Fibroblast of skin of back (primary cell): ENCODE measurements around the gene TMEM30B.

Source experiments
- DNase-seq: peaks from one replicate; pipeline ENCODE4 v3.0.0-alpha.2; 2013

Gene TMEM30B

GRCh38 chr14:61298824-61299223 lies 17.7 kb upstream of the TMEM30B start:
- DNase-seq, result no peak

- DNase-seq, result no peak
Measured at GRCh38 chr14:61297581-61297980, 16.4 kb upstream of the TMEM30B start.

- peak; percentile 51 for DNase-seq
Measured at GRCh38 chr14:61296719-61297502, 15.8 kb upstream of the TMEM30B start.

- no peak for DNase-seq
Measured at GRCh38 chr14:61296151-61296550, 15.0 kb upstream of the TMEM30B start.

- DNase-seq, result no peak
Measured at GRCh38 chr14:61290701-61291100, 9.6 kb upstream of the TMEM30B start.

DNA sequence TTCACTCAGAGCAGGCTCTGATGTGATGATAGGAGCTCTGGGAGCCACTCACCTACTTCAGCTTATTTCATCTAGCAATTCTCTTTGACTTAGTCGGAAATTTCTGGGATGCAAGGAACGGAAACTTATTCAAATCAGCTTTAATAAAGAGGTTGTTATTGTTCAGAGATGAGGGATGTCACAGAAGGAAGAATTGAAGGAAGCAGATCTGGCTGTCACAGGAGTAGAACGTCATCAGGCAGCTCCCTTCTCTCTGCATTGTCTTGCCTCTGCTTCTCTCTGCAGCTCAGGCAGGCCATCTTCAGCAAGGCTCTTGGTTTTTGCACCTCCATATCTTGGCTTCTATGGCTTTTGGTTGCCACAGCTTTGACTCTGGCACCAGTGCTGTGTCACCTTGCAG lies 7.6 kb upstream of the TMEM30B start:
- DNase-seq, result no peak

GRCh38 chr14:61288228-61288627 lies 7.1 kb upstream of the TMEM30B start:
- DNase-seq, result no peak

DNA sequence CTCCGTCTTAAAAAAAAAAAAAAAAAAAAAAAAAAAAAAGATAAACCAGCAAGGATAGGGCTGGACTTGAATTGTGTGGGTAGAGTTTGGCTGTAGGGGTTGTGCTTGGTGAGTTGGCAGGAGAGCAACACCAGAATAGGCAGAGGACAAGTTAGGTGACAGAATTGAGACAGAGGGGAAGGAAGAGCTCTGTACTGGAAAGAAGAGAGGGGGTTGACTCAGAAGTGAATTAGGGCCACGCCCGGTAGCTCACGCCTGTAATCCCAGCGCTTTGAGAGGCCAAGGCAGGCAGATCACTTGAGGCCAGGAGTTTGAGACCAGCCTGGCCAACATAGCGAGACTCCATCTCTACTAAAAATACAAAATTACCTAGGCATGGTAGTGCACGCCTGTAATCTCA lies 6.1 kb upstream of the TMEM30B start:
- no peak for DNase-seq

DNA sequence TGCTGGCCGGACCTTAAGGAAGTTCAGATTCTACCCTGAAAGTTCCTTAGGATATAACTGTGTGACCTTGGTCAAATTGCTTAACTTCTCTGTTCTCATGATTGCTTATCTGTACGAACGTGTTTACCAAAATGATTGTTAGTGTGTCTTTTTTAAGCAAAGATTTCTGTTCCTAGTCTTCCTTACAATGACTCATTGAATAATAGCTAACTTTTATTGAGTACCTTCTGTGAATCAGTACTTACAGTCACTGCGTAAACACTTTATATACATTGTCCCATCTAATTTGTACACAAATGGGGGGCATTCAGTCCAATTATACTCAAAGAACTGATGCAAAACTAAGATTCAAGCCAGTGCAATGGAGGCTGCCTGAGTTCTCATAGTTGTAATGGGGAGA lies 4.2 kb upstream of the TMEM30B start:
- DNase-seq, result no peak

DNA sequence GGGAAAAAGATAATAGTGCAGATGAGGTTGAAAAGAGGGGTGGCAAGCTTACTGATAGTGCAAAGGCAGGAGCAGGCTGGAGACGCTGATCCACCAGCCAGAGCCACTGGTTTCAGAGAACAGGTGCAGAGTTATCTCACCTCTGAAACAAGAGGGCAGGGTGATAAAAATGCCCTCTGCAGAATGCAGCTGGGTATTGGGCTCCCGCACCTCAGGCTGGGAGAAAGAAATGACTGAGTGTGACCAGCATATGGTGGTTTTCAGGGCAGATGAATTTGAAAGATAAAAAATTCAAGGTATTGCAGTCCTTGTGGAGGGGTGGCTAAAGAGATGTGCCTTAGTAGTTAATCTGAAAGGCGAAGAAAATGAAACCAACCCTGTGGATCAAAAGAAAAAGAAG lies 2.9 kb upstream of the TMEM30B start:
- no peak for DNase-seq

DNA sequence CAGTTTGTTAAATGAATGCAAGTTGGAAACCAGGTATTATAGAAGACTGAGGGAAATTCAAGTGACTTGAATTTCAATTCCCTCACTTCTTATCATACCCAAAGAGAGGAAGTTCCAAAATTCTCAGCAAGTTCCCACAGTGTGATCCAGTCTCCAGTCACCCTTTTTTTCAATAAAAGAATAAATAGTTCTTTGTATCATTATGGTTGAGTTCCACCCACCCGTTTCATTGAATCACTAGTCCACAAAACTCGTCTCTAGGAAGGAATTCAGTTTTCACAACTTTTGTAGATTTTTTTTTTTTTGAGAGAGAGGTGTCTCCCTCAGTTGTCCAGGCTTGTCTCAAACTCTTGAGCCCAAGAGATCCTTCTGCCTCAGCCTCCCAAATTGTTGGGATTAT lies 1.6 kb upstream of the TMEM30B start:
- no peak for DNase-seq

GRCh38 chr14:61281948-61282275 lies 774 bp upstream of the TMEM30B start:
- peak; percentile 39 for DNase-seq

DNA sequence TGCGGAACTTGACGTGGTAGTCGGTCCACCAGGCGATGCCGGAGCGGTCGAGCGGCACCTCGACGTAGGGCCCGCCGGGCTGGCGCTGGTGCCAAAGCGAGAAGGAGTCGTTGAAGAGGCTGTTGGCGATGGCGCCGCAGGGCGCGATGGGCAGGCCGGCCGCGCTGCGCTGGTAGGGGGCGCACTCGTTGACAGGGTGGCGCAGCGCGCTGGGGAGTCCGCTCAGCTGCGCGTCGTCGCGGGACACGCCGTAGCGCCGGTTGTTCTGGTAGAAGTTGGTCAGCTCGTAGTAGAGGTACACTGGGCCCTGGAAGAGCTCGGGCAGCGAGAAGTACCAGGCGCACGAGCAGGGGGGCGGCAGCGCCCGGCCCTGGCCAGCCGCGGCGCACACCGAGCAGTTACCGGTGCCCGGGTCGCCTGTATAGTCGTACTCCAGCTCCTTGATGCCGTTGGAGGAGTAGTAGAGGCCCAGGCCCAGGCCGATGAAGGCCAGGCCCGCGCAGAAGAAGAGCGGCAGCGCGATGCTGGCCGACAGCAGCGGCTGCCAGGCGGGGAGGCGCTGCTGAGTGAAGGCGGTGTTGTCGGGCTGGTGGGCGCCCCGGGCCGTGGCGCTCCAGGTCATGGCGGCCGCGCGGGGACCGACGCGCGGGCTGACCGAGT lies 482 bp downstream of the TMEM30B start:
- DNase-seq, result peak; percentile 61

DNA sequence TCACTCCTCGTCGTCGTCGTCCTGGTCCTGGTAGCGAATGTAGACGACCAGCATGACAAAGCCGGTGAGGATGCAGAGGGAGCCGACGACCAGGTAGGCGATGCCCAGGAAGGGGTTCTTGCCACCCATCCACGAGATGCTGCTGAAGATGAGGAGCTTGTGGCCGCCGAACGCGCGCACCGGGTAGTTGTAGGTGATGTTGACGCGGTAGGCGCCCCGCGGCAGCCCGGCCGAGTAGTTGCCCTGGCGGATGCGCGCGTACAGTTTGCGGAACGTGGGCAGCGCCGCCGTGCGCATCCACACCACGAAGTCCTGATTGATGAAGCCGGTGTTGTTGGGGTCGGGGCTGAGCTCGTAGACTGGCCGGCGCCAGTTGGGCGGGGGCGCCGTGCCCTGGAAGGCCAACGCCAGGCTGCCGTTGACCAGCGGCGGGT lies 1.0 kb downstream of the TMEM30B start:
- no peak for DNase-seq

DNA sequence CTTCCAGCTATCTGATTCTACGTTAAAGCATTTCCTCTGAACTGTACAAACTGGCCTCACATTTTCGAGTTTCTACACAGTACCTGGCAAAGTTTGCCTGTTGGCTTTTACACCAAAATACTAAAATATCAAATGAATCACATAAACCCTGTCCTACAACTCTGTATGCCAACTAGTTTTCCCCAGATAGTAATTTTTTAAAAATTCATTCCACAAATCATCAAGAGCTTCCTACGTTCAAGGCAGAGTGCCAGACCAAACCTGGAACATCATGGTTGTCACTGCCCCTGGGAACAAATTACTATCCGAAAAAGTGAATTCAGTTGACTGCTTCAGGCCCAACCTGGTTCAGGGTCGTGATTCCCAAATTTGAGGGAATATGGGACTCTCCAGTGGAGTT lies 2.1 kb downstream of the TMEM30B start:
- no peak for DNase-seq

DNA sequence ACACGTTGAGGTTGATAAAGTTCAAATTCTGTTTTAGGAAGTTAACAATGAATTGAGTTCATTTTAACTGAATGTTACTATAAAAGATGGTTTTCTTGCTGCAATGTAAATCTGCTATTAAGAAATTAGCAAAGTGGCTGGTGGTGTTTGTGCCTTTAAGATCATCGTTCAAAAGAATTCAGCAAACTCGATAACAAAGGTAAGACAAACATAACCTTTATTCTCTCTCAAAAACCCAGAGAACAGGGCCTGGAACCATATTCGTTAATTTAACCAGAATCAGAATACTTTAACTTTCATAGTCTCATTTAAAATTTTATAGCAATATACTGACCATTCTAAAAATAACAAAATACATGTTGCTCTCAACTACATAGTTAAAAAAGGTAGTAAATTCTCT lies 3.4 kb downstream of the TMEM30B start:
- no peak for DNase-seq

DNA sequence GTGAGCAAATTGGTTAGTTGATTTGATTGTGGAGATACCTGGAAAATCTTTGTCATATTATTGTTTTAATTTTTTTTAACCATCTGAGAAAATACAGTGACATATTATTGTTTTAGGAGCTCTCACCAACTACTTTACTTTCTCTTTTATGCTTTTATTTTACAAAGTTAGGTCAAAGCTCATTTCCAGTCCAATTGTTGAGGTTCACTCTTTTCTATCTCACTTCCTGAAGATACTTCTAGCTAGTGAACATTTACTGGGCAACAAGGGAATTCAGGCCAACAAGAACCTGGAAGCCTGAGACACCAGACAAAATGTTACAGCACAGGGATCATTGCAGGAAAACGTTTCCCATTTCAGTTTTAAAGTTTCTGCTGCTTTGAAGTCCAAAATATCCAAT lies 3.9 kb downstream of the TMEM30B start:
- DNase-seq, result no peak

GRCh38 chr14:61271552-61271951 lies 9.6 kb downstream of the TMEM30B start:
- DNase-seq, result no peak

DNA sequence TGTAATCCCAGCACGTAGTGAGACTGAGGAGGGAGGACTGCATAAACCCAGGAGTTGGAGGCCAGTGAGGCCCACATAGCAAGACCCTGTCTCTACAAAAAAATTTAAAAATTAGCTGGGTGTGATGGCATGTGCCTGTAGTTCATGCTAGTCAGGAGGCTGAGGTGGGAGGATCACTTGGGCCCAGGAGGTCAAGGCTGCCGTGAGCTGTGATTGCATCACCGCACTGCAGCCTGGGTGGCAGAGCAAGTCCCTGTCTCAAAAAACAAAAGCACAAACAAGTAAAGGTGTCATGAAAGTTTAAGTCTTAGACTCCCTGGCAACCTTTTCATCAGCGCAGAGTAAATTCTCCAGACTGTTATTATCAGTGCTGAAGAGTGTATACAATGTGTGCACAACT lies 10.4 kb downstream of the TMEM30B start:
- no peak for DNase-seq

- DNase-seq, result peak; percentile 77
Measured at GRCh38 chr14:61269321-61270083, 11.6 kb downstream of the TMEM30B start.

DNA sequence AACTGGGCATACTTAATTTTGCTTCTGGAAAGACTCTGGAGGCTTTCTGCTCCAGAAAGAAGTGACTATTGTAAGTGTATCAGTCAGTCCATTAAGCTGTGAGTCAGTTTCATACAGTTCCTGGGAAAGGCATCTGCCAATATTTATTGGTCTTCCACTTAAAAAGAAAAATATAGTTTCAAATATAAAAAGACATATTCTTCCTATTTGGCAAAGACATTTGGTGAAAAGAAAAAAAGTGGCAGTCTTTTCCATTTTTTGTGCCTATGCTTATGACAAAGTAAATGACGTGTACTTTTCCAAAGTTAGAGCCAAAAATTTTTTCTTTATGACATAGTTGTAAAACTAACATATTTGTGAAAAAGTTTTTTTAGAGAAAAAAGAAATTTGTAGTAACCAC lies 12.3 kb downstream of the TMEM30B start:
- peak; percentile 50 for DNase-seq

GRCh38 chr14:61266891-61267740 lies 14.0 kb downstream of the TMEM30B start:
- peak; percentile 51 for DNase-seq

- DNase-seq, result peak; percentile 28
Measured at GRCh38 chr14:61266436-61266835, 14.7 kb downstream of the TMEM30B start.
